NCI-H526 treated with DMSO at 0.1 percent for 48 hours (cell line): ENCODE results near the gene NLRP14.

ENCODE experiments used
- DNase-seq: peaks from one replicate; lab custom pipeline; 2025; lab: John Stamatoyannopoulos, UW

The NLRP14 gene

DNA sequence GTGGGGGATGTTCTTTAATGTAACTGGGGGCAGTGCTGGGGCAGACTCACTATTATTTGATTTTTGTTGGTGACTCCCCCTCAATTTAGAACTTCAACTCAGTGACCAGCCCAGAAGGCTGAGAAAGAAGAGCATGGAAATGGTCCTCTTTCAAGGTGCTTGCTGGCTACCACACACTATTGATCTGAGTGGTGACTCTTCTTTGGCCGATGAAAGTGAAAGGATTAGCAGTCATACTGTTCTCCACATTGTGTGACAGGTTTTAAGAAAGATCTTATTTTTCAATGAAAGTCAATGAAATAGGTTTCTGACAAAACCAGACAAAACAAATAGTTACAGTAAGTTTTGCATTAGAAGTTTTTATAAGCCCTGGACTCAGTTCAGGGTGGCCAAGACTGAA lies 29.9 kb downstream of the NLRP14 start:
- DNase-seq, result no peak

- no peak for DNase-seq
These were observed 36.7 kb downstream of the NLRP14 start for GRCh38 chr11:7056828-7057513.

GRCh38 chr11:7057641-7058040 lies 37.4 kb downstream of the NLRP14 start:
- DNase-seq, result no peak

- no peak for DNase-seq
These were observed 40.6 kb downstream of the NLRP14 start for GRCh38 chr11:7060868-7061267.

- no peak for DNase-seq
These were observed 42.3 kb downstream of the NLRP14 start for GRCh38 chr11:7062534-7062933.

DNA sequence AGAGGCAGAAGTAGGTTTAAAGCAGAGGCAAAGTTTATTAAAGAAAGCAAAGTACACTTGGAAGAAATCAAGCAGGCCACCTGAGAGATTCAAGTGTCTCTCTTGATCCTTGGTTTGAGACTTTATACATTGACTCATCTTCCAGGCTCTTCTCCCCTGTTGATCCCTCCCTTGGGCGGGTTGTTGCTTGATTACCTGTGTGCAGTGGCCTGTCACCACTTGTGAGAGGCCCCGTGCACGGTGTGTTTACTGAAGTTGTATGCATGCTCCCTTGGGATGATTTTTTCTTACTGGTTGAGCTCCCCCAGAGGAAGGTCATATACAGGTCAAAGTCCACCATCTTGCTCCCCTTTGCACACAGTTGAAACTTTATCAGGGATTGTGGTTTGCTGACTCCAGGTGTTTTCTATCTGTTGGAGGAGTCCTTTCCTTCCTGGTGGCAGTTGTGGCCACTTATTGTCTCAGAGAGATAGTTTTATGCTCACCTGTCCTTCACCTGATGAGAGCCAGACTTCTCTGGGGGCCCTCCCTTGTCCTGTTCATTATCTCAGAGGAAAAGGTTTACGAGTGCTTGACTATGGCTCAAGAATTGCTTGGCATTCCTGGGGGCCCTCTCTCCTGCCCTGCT lies 52.2 kb downstream of the NLRP14 start:
- peak; percentile 51 for DNase-seq

DNA sequence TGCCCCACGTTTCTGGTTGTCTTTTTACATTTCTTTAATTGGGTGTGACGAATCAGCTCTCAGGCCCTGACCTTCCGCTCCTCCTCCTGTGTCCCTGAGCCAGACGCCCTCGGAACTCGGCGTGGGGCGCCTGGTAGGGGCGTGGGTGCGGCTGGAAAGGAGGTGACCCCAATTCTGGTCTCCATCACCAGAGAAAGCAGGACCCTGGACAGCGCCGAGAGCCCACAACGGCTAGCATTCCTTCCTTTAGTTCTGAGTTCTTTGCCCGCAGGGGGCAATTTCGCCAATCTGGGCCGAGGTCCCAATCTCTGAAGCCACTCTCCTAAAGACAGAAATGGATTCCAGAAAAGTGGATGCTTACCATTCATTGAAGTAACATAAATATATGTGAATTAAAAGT lies 56.8 kb downstream of the NLRP14 start:
- no peak for DNase-seq

DNA sequence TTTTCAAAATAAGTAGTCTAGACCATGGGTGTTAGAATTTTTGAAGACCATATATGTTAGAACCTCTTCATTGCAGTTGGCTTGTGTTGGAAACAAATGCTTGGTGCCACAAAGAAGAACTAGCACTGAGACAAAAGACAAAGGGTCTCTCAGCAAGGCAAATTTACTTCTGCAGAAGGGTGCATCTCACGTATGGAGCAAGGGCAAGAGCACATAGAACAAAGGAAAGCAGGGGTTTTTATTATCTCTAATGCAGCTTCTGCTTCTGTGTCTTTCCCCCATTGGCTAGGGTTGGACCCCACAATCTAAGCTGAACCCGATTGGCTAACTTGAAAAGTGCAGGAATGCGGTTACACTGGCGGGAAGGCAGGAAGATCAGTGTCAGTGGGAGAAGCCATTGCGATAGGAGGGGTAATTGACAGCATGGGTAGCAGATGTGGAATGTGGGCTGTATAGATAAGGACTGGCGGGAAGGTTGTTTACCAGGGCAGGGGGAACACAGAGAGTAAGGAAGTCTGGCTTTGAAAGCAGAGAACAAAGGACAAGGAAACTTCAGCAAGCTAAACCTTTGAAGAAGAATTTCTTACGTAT lies 59.4 kb downstream of the NLRP14 start:
- DNase-seq, result no peak

DNA sequence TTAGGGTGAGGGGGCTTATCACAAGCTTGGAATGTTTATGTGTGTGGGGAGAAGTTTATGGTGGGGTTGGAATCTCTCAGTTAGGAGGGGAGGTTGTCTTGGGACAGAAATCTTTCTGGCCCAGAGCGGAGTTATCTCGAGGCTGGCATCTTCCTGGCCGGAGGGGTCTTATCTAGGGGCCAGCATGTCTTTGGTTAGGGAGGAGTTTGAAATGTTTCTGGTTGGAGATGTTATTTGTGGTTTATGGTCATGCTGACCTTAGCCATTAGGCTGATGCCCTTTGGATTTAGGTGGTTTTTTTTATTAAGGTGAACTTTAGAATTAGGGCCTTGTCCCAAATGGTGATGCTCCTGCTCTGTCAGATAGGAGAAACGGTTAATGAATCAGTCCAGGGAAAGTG lies 60.6 kb downstream of the NLRP14 start:
- no peak for DNase-seq

DNA sequence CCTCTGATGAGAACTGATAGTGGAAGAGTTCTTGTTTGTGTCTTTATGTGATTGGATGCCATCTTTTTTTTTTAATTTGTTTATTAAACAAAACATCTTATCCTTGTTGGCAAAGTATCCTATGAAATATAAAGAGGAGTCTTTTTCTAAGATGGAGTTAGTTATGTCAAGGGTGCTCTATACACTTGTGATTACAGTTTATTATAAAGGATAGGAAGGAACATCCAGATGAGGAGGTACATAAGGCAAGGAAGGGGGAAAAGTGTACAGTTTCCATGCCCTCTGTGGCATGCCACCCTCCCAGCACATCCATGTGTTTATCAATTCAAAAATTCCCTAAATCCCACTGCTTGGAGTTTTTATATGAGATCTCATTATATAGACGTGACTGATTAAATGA lies 61.2 kb downstream of the NLRP14 start:
- DNase-seq, result no peak

DNA sequence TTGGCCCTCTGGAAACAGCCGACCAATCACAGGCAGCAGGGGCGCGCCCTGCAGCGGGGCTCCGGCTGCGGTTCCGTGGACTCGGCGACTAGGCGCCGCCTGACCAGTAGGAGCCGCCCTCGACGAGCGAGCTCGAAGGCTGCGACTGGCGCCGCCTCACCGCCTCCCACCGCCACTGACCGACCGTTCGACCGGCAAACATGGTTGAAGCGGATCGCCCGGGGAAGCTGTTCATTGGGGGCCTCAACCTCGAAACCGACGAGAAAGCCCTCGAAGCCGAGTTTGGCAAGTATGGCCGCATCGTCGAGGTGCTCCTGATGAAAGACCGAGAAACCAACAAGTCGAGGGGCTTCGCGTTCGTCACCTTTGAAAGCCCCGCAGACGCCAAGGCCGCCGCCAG lies 68.6 kb downstream of the NLRP14 start, which contains the start of gene RBMXL2:
Gene RBMXL2, plus strand, starts transcription at position 78 of the 400 bp plus-strand sequence. Its CDS starts 123 bp downstream, at position 201.
- DNase-seq, result no peak

DNA sequence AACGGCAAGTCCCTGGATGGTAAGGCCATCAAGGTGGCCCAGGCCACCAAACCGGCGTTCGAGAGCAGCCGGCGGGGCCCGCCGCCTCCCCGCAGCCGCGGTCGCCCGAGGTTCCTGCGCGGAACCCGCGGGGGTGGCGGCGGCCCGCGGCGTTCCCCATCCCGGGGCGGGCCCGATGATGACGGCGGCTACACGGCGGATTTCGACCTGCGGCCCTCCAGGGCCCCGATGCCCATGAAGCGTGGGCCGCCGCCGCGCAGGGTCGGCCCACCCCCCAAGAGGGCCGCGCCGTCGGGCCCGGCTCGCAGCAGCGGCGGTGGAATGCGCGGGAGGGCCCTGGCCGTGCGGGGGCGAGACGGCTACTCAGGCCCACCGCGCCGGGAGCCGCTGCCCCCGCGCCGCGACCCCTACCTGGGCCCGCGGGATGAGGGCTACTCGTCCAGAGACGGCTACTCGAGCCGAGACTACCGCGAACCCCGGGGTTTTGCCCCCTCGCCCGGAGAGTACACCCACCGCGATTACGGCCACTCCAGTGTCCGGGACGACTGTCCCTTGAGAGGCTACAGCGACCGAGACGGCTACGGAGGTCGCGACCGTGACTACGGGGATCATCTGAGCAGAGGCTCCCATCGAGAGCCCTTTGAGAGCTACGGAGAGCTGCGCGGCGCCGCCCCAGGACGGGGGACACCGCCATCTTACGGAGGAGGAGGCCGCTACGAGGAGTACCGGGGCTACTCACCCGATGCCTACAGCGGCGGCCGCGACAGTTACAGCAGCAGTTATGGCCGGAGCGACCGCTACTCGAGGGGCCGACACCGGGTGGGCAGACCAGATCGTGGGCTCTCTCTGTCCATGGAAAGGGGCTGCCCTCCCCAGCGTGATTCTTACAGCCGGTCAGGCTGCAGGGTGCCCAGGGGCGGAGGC lies 69.3 kb downstream of the NLRP14 start:
- DNase-seq, result no peak

- peak; percentile 22 for DNase-seq
These were observed 78.1 kb downstream of the NLRP14 start for GRCh38 chr11:7098235-7098832.

DNA sequence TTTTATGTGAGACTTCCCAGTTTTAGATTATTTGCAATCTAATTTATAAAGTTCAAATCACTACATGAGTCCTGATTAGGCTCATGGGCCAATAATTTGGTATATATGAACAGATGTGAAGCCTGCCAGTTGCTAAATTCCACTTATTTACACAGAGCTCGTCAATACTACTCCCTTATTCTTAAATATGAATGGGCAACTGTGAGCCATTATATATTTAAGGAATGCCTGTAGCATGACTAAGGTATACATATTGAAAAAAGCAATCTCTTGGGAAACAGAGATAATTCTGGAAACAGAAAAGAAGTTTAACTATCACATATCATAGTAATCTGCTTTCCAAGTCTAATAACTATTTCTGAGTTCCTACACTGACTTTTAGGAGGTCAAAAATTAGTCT lies 95.5 kb downstream of the NLRP14 start:
- no peak for DNase-seq

- DNase-seq, result no peak
These were observed 96.1 kb downstream of the NLRP14 start for GRCh38 chr11:7116370-7116769.
